ENCODE results near the gene SLC46A3. TPM values are rescaled to one million over a fixed set of nuclear protein-coding genes. Genes with fewer than 3 reads are reported as not detected.
"Not testable (repeated sequence)": the region's sequence is repeated elsewhere in the genome, so short reads cannot be mapped to it uniquely, and the experiment has no call there.

The SLC46A3 gene
- total and polyA plus RNA-seq, 4 donors = 6.7 to 15.1 (median 8.5) TPM

DNA sequence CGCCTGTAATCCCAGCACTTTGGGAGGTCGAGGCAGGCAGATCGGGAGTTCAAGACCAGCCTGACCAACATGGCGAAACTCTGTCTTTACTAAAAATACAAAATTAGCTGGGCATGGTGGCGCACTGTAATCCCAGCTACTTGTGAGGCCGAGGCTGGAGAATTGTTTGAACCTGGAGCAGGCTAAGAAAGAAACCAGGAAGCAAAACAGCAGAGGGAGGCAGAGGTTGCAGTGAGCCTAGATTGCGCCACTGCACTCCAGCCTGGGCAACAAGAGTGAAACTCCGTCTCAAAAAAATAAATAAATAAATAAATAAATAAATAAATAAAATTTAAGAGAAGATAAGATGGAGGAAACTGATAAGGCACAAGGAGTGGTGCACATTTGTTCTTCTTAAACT lies 35.6 kb downstream of the SLC46A3 start:
- not testable (repeated sequence) for H3K27ac ChIP-seq (ENCODE audit: low read depth in 1 of 2, low read length in 2 of 2); H3K9me3 ChIP-seq (ENCODE audit: control insufficient read depth, low read length); DNase-seq; H3K4me1 ChIP-seq (ENCODE audit: control insufficient read depth in 1 of 2, insufficient read depth in 2 of 2, low read length in 2 of 2); H3K4me3 ChIP-seq (ENCODE audit: low read length in 2 of 2); ATAC-seq (ENCODE audit: low FRiP score); H3K27me3 ChIP-seq (ENCODE audit: control insufficient read depth in 1 of 2, insufficient read depth in 2 of 2, low read length in 1 of 2); H3K36me3 ChIP-seq (ENCODE audit: control insufficient read depth in 1 of 2, insufficient read depth in 2 of 2, low read length in 1 of 2)
- 89% methylated on average over 8 of the region's 8 CpGs for WGBS, 2 donors
- intact Hi-C loops (cut with DNase I) = loop anchor here in 1 of 2 donors (10.0 kb wide), 1 partner anchor 682 kb away; no protein-coding TSS in a partner anchor

DNA sequence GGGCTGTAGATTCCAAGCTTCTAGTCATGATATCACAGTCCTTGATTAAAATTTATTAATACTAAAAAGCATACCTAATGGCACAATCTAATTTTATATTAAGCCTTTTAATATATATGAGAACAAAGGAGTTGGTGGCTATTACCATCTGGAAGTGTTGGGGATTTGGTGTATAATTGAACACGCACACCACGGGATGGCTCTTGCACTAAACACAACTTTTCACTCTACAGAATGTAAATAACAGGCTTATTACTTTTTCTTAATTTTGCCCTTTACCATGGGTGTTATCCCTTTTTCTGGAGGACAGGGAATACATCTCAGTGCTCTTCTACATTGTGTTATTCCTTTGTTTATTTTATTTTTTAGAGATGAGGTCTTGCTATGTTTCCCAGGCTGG lies 38.2 kb downstream of the SLC46A3 start:
- intact Hi-C loops (cut with DNase I) = loop anchor here in 1 of 2 donors (10.0 kb wide), 1 partner anchor 684 kb away; no protein-coding TSS in a partner anchor
- ATAC-seq (ENCODE audit: low FRiP score) = no peak
- peaks cover 0 to 2% of the 10 kb centered on the region in 2 donors for H3K36me3 ChIP-seq (ENCODE audit: control insufficient read depth in 1 of 2, insufficient read depth in 2 of 2, low read length in 1 of 2)

DNA sequence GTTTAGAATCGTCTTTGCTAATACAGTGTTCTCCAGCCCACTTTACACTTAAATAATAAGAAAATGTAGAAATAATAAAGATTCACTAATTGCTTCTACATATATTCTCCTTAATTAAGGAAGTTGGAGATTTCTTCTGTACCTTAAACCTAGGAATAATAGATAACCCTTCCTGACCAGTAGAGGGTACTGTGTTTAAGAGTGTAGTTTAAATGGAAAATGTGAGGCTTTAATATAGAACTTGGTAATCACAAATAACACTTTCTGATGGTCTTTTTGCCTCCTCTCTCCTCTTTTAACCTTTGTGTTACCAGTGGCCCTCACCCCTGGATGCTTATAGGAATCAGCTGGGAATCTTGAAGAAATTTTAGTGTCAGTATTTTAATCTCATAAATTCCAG lies 39.1 kb downstream of the SLC46A3 start:
- no peak overlapping the region for H3K4me3 ChIP-seq (ENCODE audit: low read length in 2 of 2)
- no peaks in the 10 kb centered on the region for H3K27me3 ChIP-seq (ENCODE audit: control insufficient read depth in 1 of 2, insufficient read depth in 2 of 2, low read length in 1 of 2)
- no peaks in the 10 kb centered on the region for H3K9me3 ChIP-seq (ENCODE audit: control insufficient read depth, low read length)
- WGBS, 2 donors = 82% methylated on average over 1 of the region's 1 CpG
- H3K36me3 ChIP-seq (ENCODE audit: control insufficient read depth in 1 of 2, insufficient read depth in 2 of 2, low read length in 1 of 2) = peaks cover 2% of the 10 kb centered on the region in 2 donors
- no peak for DNase-seq
- no peaks in the 10 kb centered on the region for H3K4me1 ChIP-seq (ENCODE audit: control insufficient read depth in 1 of 2, insufficient read depth in 2 of 2, low read length in 2 of 2)
- intact Hi-C loops (cut with DNase I) = loop anchor here (5.0 to 10.0 kb wide), 3 partner anchors 115 to 685 kb away; no protein-coding TSS in a partner anchor
- ATAC-seq (ENCODE audit: low FRiP score) = no peak
- H3K27ac ChIP-seq (ENCODE audit: low read depth in 1 of 2, low read length in 2 of 2) = no peak overlapping the region

More for the DNA sequence above, 38.2 kb downstream of the SLC46A3 start:
- no peaks in the 10 kb centered on the region for H3K4me1 ChIP-seq (ENCODE audit: control insufficient read depth in 1 of 2, insufficient read depth in 2 of 2, low read length in 2 of 2)
- no peak overlapping the region for H3K27ac ChIP-seq (ENCODE audit: low read depth in 1 of 2, low read length in 2 of 2)
- 77 to 91% methylated on average over 2 of the region's 2 CpGs for WGBS, 2 donors
- no peak overlapping the region for H3K4me3 ChIP-seq (ENCODE audit: low read length in 2 of 2)
- no peaks in the 10 kb centered on the region for H3K9me3 ChIP-seq (ENCODE audit: control insufficient read depth, low read length)
- no peaks in the 10 kb centered on the region for H3K27me3 ChIP-seq (ENCODE audit: control insufficient read depth in 1 of 2, insufficient read depth in 2 of 2, low read length in 1 of 2)
- DNase-seq = no peak

GRCh38 chr13:28678809-28679208 lies 40.0 kb downstream of the SLC46A3 start:
- WGBS, 2 donors = 68 to 70% methylated on average over 1 of the region's 1 CpG
- no peak for ATAC-seq (ENCODE audit: low FRiP score)
- Histone ChIP-seq H3K9me3 (ENCODE audit: control insufficient read depth, low read length) (no peaks in the 10 kb centered on the region), H3K36me3 (ENCODE audit: control insufficient read depth in 1 of 2, insufficient read depth in 2 of 2, low read length in 1 of 2) (peaks cover 2% of the 10 kb centered on the region in 2 donors), H3K27me3 (ENCODE audit: control insufficient read depth in 1 of 2, insufficient read depth in 2 of 2, low read length in 1 of 2) (no peaks in the 10 kb centered on the region), H3K4me1 (ENCODE audit: control insufficient read depth in 1 of 2, insufficient read depth in 2 of 2, low read length in 2 of 2) (no peaks in the 10 kb centered on the region), H3K4me3 (ENCODE audit: low read length in 2 of 2) (no peak overlapping the region), H3K27ac (ENCODE audit: low read depth in 1 of 2, low read length in 2 of 2) (no peak overlapping the region)
- intact Hi-C loops (cut with DNase I) = loop anchor here (5.0 to 10.0 kb wide), 2 partner anchors 116 to 118 kb away; no protein-coding TSS in a partner anchor
- DNase-seq = no peak

DNA sequence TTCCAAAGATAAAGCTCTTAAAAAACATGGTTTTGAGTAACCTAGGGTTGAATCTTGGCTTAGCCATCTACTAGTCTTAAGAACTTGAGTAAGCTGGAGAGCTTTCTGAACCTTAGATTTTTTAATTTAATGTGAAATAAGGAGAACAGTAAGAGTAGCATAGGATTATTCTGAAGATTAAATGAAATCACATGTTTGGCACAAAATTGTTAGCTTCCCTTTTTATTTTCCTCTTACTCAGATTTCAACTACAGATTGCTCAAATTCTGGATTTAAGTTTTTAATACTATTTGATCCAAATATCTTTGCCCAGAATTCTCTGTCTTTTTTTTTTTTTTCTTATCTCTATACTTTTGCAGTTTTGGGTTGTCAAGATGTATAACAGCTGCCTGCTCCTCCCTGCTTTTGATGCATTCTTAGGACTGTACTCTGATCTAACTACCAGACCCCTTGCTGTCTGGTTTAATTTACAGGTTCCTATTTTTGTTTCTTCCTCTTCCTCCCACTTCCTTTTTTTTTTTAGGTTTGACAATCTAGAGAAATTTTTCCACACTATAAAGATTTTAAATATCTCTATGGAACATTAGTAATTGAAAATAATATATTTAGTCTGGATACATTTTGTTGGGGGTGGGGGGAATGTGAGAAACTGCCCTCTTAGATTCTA lies 47.5 kb downstream of the SLC46A3 start:
- no peaks in the 10 kb centered on the region for H3K27me3 ChIP-seq (ENCODE audit: control insufficient read depth in 1 of 2, insufficient read depth in 2 of 2, low read length in 1 of 2)
- DNase-seq (no peak), ATAC-seq (ENCODE audit: low FRiP score) (no peak)
- H3K36me3 ChIP-seq (ENCODE audit: control insufficient read depth in 1 of 2, insufficient read depth in 2 of 2, low read length in 1 of 2) = peaks cover 5% of the 10 kb centered on the region in 2 donors
- no peak overlapping the region for H3K27ac ChIP-seq (ENCODE audit: low read depth in 1 of 2, low read length in 2 of 2)
- H3K4me3 ChIP-seq (ENCODE audit: low read length in 2 of 2) = no peak overlapping the region
- no peaks in the 10 kb centered on the region for H3K9me3 ChIP-seq (ENCODE audit: control insufficient read depth, low read length)
- intact Hi-C loops (cut with DNase I) = loop anchor here in 1 of 2 donors (10.0 kb wide), 1 partner anchor 124 kb away; no protein-coding TSS in a partner anchor
- H3K4me1 ChIP-seq (ENCODE audit: control insufficient read depth in 1 of 2, insufficient read depth in 2 of 2, low read length in 2 of 2) = no peaks in the 10 kb centered on the region

DNA sequence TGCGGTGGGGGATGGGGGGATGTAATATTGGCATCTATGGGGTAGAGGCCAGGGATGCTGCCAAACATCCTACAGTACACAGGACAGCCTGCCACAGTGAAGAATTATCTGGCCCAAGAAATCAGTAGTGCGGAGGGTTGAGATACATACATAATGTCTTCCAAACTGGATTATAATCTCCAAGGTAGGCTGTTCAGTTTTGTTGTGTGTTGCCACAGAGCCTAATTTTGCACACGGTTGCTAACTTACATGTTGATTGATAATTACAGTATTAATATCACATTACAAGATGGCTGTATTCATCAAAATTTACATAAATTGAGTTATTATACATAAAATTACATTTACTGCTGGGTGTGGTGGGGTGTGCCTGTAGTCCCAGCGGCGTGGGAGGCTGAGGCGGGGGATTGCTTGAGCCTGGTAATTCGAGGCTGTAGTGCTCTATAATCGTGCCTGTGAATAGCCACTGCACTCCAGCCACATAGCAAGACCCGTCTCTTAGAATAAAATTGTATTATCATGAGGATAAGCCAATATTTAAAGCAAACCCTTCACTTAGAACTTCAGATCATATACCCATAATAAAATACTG lies 51.8 kb downstream of the SLC46A3 start:
- peaks cover 3 to 5% of the 10 kb centered on the region in 2 donors for H3K36me3 ChIP-seq (ENCODE audit: control insufficient read depth in 1 of 2, insufficient read depth in 2 of 2, low read length in 1 of 2)
- intact Hi-C loops (cut with DNase I) = no loop called here
- DNase-seq (no peak), ATAC-seq (ENCODE audit: low FRiP score) (no peak)
- no peak overlapping the region for H3K4me3 ChIP-seq (ENCODE audit: low read length in 2 of 2)
- WGBS, 2 donors = 90 to 93% methylated on average over 9 of the region's 9 CpGs
- no peaks in the 10 kb centered on the region for H3K9me3 ChIP-seq (ENCODE audit: control insufficient read depth, low read length)
- no peak overlapping the region for H3K27ac ChIP-seq (ENCODE audit: low read depth in 1 of 2, low read length in 2 of 2)
- no peaks in the 10 kb centered on the region for H3K4me1 ChIP-seq (ENCODE audit: control insufficient read depth in 1 of 2, insufficient read depth in 2 of 2, low read length in 2 of 2)
- H3K27me3 ChIP-seq (ENCODE audit: control insufficient read depth in 1 of 2, insufficient read depth in 2 of 2, low read length in 1 of 2) = no peaks in the 10 kb centered on the region

DNA sequence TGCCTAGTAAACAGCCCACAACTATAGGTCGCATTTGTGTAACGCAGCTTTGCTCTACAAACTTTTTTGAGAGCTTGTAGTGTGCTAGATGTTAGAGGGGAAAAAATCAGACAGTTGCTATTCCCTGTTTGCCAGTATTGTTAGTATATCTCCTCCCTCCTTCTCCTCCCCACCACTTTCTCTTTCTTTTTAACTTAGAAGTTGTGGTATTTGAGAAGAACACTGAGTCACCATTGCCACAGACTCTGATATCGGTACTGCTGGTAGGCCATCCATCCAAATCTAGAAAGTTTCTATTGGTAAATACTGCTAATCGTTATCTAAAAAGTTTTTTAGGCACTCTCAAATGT lies 59.2 kb downstream of the SLC46A3 start:
- Histone ChIP-seq H3K27ac (ENCODE audit: low read depth in 1 of 2, low read length in 2 of 2) (peak overlapping the region; percentile 33 to 68), H3K36me3 (ENCODE audit: control insufficient read depth in 1 of 2, insufficient read depth in 2 of 2, low read length in 1 of 2) (no peaks in the 10 kb centered on the region), H3K4me3 (ENCODE audit: low read length in 2 of 2) (peak overlapping the region; percentile 73 to 91), H3K27me3 (ENCODE audit: control insufficient read depth in 1 of 2, insufficient read depth in 2 of 2, low read length in 1 of 2) (no peaks in the 10 kb centered on the region), H3K9me3 (ENCODE audit: control insufficient read depth, low read length) (no peaks in the 10 kb centered on the region), H3K4me1 (ENCODE audit: control insufficient read depth in 1 of 2, insufficient read depth in 2 of 2, low read length in 2 of 2) (peaks cover 1 to 10% of the 10 kb centered on the region in 2 donors)
- 10 to 20% methylated on average over 4 of the region's 4 CpGs for WGBS, 2 donors
- ATAC-seq (ENCODE audit: low FRiP score) (no peak), DNase-seq (no peak)
- intact Hi-C loops (cut with DNase I) = loop anchor here in 1 of 2 donors (2.0 kb wide), 1 partner anchor 133 kb away; no protein-coding TSS in a partner anchor

GRCh38 chr13:28658796-28659620 lies 59.8 kb downstream of the SLC46A3 start, which contains the start of gene POMP:
POMP (plus strand) TSS chr13:28659130; CDS start chr13:28659185, 55 bp downstream.
- no peaks in the 10 kb centered on the region for H3K36me3 ChIP-seq (ENCODE audit: control insufficient read depth in 1 of 2, insufficient read depth in 2 of 2, low read length in 1 of 2)
- H3K27ac ChIP-seq (ENCODE audit: low read depth in 1 of 2, low read length in 2 of 2) = peak within 1 kb of the TSS; percentile 33 to 68
- H3K27me3 ChIP-seq (ENCODE audit: control insufficient read depth in 1 of 2, insufficient read depth in 2 of 2, low read length in 1 of 2) = no peaks in the 10 kb centered on the region
- peak; percentile 99 for ATAC-seq (ENCODE audit: low FRiP score)
- H3K4me1 ChIP-seq (ENCODE audit: control insufficient read depth in 1 of 2, insufficient read depth in 2 of 2, low read length in 2 of 2) = peaks cover 1 to 10% of the 10 kb centered on the region in 2 donors
- WGBS, 2 donors = 0% methylated on average over 50 to 64 of the region's 64 CpGs
- DNase-seq = peak; percentile 96 to 99
- intact Hi-C loops (cut with DNase I) = loop anchor here in 1 of 2 donors (2.0 kb wide), 1 partner anchor 134 kb away; no protein-coding TSS in a partner anchor
- no peaks in the 10 kb centered on the region for H3K9me3 ChIP-seq (ENCODE audit: control insufficient read depth, low read length)
- H3K4me3 ChIP-seq (ENCODE audit: low read length in 2 of 2) = peak within 1 kb of the TSS; percentile 73 to 91

Measured in aorta (tissue), 5 donors.